ENCODE data around the gene SNCA.

SNCA gene

GRCh38 chr4:89745708-89746107 lies 91.3 kb downstream of the SNCA start:
- TF ChIP-seq RAD21 (IDR thresholded peaks at IDR 0.05; ENCODE audit: low read depth) (no peak), EP300 (IDR thresholded peaks at IDR 0.05; ENCODE audit: borderline replicate concordance) (no peak), EGR1 (IDR thresholded peaks at IDR 0.05) (no peak), FOXM1 (IDR thresholded peaks at IDR 0.05; ENCODE audit: borderline replicate concordance, low read depth) (no peak), MAX (IDR thresholded peaks at IDR 0.05) (no peak), NFIC (IDR thresholded peaks at IDR 0.05) (no peak), ZBTB7A (IDR thresholded peaks at IDR 0.05; ENCODE audit: low read depth) (no peak), YY1 (IDR thresholded peaks at IDR 0.05; ENCODE audit: low read depth) (no peak), CEBPB (IDR thresholded peaks at IDR 0.05) (no peak), CREB1 (IDR thresholded peaks at IDR 0.05; ENCODE audit: low read depth) (no peak), REST (IDR thresholded peaks at IDR 0.05; ENCODE audit: low read depth) (no peak), TEAD4 (IDR thresholded peaks at IDR 0.05) (no peak), TAF1 (IDR thresholded peaks at IDR 0.05; ENCODE audit: low read depth) (no peak), USF1 (IDR thresholded peaks at IDR 0.05) (no peak), TCF12 (IDR thresholded peaks at IDR 0.05; ENCODE audit: low read depth) (no peak)

GRCh38 chr4:89744914-89745313 lies 92.0 kb downstream of the SNCA start:
- TF ChIP-seq REST (IDR thresholded peaks at IDR 0.05; ENCODE audit: low read depth) (no peak), TCF12 (IDR thresholded peaks at IDR 0.05; ENCODE audit: low read depth) (no peak), FOXM1 (IDR thresholded peaks at IDR 0.05; ENCODE audit: borderline replicate concordance, low read depth) (no peak), CEBPB (IDR thresholded peaks at IDR 0.05) (no peak), CREB1 (IDR thresholded peaks at IDR 0.05; ENCODE audit: low read depth) (no peak), TAF1 (IDR thresholded peaks at IDR 0.05; ENCODE audit: low read depth) (no peak)

- TF ChIP-seq FOXM1 (IDR thresholded peaks at IDR 0.05; ENCODE audit: borderline replicate concordance, low read depth) (no peak), YY1 (IDR thresholded peaks at IDR 0.05; ENCODE audit: low read depth) (no peak), USF1 (IDR thresholded peaks at IDR 0.05) (no peak), REST (IDR thresholded peaks at IDR 0.05; ENCODE audit: low read depth) (no peak), CREB1 (IDR thresholded peaks at IDR 0.05; ENCODE audit: low read depth) (no peak)
Observed at GRCh38 chr4:89741768-89742167, 95.2 kb downstream of the SNCA start.

- TF ChIP-seq USF1 (IDR thresholded peaks at IDR 0.05) (no peak), FOXM1 (IDR thresholded peaks at IDR 0.05; ENCODE audit: borderline replicate concordance, low read depth) (no peak), TEAD4 (IDR thresholded peaks at IDR 0.05) (no peak), NFIC (IDR thresholded peaks at IDR 0.05) (no peak), MAX (IDR thresholded peaks at IDR 0.05) (no peak), CREB1 (IDR thresholded peaks at IDR 0.05; ENCODE audit: low read depth) (no peak), CEBPB (IDR thresholded peaks at IDR 0.05) (no peak), YY1 (IDR thresholded peaks at IDR 0.05; ENCODE audit: low read depth) (no peak), ZBTB7A (IDR thresholded peaks at IDR 0.05; ENCODE audit: low read depth) (no peak), TCF12 (IDR thresholded peaks at IDR 0.05; ENCODE audit: low read depth) (no peak), RAD21 (IDR thresholded peaks at IDR 0.05; ENCODE audit: low read depth) (no peak)
Observed at GRCh38 chr4:89739311-89739988, 97.5 kb downstream of the SNCA start.
